Frontal cortex (tissue), 4 donors: ENCODE results near the gene INVS. TPM values are rescaled to one million over a fixed set of nuclear protein-coding genes. Genes with fewer than 3 reads are reported as not detected.
"Not testable (repeated sequence)": the region's sequence is repeated elsewhere in the genome, so short reads cannot be mapped to it uniquely, and the experiment has no call there.

Experiments used
- DNase-seq, 2 donors: peaks; one replicate each; pipeline ENCODE4 v3.0.0; 2012; ENCODE audit warnings: low spot score in 2 of 2
- FAIRE-seq: peaks from 2 replicates; lab custom pipeline; 2012; peaks lifted over from hg19 to GRCh38; lab: Jason Lieb, UNC
- total RNA-seq: library from RNA; depleted of rRNA; stranded (reverse); fragments of >200 nt; gene quantifications from one replicate; pipeline ENCODE4 v1.2.3, GENCODE V29; 2014
- donor health status: control.
- donor health status: control.
- donor health status: control.

INVS gene
- total RNA-seq, 1 donor from 2014 or later = 15.1 TPM

DNA sequence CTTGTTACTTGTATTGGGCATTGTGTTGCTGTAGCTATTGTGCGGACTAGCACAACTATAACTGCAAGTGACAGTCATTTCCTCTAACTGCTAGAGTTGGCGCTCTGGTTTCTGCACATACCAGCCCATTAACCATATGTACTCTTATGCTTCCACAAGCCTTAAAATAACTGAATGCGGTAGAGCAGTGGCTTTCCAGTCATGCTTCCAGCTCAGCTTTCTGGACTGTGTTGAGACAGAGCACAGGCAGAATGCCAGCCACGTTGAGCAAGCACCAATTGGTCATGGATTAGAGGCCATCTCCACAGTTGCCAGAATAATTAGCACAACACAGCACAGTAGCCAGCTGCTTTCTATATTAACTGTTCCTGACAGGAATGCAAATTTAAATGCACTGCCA, 12.2 kb downstream of the INVS start:
- no peak for FAIRE-seq

DNA sequence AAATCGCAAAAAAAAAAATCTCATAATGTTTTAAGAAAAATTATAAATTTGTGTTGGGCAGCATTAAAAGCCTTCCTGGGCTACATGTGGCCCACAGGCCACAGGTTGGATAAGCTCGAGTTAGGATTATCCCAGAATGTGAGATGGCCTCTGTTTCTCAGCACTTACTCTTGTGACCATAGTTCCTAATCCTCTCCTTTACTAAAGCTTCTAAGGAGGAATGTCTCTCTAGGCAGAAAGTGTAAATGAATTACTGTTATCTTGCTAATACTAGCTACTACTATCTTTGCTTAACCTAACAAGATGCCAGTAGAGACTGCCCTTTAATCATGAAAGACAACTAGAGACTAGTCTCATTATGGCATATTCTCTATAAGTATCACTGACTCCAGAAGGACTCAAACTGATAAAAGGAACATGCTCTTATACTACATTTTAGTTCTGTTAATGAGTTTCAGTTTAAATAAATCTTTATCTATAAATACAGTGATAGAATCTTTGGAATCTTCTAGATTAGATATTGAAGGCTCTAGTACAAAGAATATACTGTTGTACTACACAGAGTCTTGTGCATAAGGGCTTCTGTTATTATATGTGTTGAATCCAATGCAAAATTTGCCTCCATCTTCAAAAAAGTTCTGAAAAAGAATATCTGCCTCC, 13.8 kb downstream of the INVS start:
- no peak for DNase-seq
- no peak for FAIRE-seq

More for the DNA sequence above, 12.2 kb downstream of the INVS start:
- DNase-seq = peak; percentile 22 to 33

DNA sequence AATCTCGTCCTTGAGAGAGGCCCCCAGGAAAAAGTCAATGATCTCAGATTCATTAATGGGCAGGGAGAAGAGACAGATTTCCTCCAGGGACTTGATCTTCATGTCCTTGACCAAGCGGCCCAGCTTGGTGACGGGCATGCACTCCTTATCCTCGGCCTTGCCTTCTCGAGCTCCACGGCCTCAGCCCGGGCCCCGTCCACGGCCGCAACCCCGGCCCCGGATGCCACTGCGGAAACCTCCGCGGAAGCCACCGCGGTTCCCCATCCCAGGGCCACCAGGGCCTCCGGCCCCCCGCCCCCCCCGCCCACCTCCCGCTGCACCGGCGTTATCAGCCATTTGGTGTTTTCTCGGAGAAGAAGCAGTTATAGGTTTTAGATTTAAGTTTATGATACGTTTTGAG, 18.3 kb downstream of the INVS start:
- FAIRE-seq (no peak), DNase-seq (no peak)

DNA sequence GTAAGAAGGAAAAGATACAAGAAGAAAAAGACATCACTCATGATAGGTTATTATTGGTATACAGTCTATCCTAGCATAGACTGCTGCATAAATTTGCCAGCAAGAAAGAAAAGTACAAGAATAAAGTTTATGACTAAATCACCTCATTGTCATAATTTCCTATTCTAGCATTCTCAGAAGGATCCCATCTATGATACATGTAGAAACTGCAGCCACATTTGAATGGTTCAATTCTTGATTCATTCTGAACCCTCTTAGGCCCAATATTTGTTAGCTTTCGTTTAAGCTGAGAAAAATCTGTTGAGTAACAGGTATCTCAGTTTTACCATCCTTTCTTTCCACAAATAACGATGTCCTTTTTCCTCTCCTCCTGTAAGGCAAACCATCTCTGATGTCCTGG, 21.2 kb downstream of the INVS start:
- FAIRE-seq = no peak
- DNase-seq = no peak

DNA sequence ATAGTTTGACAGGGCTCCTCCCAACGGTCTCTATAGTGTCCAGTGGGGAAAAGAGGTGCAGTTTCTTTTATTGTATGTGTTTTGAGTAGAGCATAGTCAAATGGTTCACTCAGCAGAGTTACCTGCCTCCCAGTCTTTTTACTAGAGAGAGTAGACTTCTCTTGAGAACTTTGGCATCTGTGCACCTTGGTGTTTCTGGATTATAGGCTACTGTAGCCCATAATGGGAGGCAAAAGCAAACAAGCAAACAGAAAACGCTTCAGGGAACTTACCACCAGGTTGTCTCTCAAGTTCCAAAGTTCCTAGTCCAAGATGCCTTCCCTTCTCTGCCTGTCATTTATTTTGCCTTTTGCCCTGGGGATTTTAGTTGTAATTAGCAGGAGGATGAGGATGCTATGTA, 26.2 kb downstream of the INVS start:
- no peak for FAIRE-seq
- no peak for DNase-seq

DNA sequence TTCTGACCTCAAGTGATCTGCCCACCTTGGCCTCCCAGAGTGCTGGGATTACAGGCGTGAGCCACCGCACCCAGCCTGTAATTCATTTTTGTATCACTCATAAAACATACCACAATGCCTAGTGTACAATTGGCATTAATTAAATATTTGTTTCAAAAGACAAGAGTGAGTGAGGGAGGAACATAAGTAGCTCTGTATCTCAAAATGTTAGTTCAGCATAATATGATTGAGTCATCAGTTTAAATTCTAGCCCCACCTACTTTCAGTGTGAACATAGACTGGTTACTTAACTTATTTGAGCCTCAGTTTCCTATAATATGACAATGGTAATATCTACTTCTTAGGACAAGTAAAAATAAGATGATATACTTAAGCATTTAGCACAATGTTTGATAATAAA, 26.9 kb downstream of the INVS start:
- no peak for FAIRE-seq

DNA sequence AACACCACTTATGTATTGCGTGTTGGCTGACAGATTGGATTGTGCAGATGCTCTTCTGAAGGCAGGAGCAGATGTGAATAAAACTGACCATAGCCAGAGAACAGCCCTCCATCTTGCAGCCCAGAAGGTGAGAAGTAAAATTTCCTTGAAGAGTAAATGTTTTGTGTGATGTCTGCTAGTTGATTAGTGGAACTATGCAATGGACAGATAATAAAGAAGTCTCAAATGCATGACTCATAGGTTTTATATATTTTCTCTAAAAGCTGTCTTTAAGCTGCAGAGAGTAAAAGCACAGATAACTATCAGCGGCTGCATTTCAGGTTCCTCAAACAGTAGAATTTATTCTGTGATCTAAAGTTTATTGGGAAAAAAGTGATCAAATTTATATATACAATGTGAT, 27.4 kb downstream of the INVS start:
- FAIRE-seq = no peak

More for the DNA sequence above, 26.9 kb downstream of the INVS start:
- no peak for DNase-seq

DNA sequence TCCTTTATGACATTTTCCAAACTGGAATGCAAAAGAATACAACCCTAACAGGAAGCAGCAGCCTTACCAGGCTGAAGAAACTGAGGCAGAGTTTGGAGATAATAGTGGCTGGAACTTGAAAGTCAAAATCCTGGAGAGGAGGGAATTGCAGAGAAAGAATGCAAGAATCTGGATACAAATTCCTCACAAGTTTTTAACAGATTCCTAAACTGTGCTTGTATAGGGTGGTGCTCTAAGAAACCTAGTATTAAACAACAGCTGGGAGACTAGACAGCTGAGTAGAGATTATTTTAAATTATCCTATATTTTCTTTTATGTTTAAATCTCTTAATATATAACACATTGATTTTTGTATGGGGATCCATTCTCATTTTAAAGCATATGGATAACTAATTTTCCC, 30.7 kb downstream of the INVS start:
- DNase-seq = no peak
- no peak for FAIRE-seq

More for the DNA sequence above, 27.4 kb downstream of the INVS start:
- no peak for DNase-seq

DNA sequence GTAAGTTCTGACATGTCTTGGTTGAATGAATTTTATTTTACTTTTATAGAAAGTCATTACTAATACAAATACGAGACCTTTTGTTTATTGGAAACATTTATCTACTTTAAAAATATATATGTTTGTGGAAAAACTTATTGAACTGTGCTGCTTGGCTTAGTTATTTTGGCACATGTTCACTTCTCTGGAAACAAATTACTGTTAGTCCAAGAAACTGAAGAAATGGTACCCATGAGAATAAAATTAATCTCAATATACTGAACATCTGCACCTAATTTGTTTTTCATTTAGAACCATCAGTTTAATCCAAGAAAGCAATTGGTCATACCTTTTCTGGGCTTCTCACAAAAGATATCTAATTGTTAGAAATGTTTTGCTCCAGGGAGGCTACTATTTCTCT, 32.2 kb downstream of the INVS start:
- FAIRE-seq (no peak), DNase-seq (no peak)

DNA sequence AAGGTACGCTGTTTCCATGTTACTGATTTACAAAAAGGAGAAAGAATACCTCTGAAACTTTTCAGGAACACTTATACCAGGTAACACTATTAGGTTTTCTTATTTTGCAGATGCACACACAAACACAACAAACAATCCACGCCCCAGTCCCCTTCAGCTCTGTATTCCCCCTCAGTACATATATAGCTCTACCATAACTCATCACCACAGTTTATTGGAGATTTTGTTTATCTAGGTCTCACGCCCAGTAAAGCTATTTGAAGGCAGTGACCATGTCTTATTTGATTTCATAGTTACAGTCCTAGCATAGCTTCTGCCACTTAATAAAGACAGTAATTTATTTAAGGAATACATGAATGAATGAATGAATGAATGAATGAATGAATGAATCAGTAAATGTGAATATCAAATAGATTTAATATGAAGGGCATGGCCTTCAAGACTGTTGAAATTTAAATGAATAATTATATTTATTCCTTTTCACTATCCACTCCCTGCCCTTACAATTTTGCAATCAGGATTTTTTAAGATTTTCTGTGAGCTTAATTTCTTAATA, 32.9 kb downstream of the INVS start:
- no peak for DNase-seq
- FAIRE-seq = no peak

DNA sequence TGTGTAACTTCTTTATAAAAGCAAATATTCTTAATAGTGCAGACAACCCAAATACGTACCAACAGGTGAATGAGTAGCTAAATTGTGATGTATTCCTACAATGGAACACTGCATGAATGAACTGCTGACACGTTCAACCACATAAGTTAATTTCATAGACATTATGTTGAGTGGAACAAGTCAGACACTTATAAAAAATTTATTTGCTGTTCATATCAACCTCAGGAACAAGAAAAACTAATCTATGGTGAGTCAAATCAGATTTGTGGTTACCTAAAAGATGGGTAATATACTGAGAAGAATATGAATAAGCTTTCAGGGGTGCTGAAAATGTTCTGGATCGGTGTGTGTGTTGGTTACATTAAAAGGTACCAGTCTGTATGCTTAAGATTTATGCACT, 35.7 kb downstream of the INVS start:
- FAIRE-seq (no peak), DNase-seq (no peak)

DNA sequence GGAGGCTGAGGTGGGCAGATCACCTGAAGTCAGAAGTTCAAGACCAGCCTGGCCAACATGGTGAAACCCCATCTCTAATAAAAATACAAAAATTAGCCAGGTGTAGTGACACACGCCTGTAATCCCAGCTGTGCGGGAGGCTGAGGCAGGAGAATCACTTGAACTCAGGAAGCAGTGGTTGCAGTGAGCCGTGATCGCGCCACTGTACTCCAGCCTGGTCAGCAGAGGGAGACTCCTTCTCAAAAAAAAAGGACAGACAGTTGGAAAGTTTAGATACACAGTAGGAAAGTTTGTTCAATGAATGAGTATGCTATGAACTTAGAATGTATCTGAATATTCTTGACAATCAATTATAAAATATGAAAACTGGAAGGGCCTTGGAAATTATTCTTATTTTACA, 37.8 kb downstream of the INVS start:
- not testable (repeated sequence) for FAIRE-seq, DNase-seq

DNA sequence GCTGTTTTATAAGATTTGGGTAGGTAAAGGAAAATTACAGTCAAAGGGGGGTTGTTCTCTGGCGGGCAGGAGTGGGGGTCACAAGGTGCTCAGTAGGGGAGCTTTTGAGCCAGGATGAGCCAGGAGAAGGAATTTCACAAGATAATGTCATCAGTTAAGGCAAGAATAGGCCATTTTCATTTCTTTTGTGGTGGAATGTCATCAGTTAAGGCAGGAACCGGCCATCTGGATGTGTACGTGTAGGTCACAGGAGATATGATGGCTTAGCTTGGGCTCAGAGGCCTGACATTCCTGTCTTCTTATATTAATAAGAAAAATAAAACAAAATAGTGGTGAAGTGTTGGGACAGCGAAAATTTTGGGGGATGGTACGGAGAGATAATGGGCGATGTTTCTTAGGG, 41.3 kb downstream of the INVS start:
- not testable (repeated sequence) for FAIRE-seq, DNase-seq

DNA sequence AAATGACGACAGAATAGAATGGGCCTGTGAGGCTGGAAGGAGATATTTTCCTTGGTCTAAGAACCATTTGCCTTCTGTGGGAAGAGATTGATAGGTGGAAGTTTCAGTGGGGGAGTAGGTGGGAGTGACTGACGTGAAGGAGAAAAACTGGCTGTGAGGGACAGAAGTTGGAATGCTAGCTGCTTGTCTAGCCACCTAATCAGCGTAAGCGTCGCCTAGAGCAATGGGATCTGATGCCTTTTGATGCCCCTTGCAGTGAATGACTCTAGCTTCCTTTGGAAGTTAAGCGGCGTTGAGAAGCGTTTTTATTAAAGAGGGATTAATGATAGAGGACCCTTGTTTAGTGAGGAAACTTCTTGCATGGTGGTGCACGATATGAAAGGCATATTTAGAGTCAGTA, 42.8 kb downstream of the INVS start:
- FAIRE-seq, DNase-seq: not testable (repeated sequence)

DNA sequence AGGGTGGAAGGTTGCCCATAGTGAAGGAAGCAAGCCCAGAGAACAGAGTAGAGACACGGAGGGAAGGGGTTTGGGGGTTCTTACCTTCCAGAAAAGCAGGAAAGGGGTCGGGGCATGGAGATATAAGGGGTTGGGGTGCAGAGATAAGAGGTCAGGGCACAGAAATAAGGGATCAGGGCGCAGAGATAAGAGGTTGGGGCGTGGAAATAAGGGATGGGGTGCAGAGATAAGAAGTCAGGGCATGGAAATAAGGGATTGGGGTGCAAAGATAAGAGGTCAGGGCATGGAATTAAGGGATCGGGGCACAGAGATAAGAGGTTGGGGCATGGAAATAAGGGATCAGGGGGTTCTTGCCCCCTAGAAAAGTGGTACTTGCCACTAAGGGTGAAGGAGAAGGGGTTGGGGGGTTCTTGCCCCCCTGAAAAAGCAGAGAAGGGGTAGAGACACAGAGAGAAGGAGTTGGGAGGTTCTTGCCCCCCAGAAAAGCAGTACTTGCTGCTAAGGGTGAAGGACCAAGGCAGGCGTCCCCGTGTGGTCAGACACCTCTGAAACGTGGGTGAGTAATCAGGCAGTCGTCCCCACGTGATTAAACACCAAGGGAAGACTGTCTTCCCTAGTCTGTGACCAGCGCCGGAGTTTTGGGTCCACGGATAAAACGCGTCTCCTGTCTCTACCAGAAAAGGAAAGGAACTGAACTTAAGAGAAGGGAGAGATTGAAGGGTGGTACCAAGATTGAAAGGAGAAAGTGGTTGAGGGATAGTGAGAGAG, 46.3 kb downstream of the INVS start:
- FAIRE-seq, DNase-seq: not testable (repeated sequence)

DNA sequence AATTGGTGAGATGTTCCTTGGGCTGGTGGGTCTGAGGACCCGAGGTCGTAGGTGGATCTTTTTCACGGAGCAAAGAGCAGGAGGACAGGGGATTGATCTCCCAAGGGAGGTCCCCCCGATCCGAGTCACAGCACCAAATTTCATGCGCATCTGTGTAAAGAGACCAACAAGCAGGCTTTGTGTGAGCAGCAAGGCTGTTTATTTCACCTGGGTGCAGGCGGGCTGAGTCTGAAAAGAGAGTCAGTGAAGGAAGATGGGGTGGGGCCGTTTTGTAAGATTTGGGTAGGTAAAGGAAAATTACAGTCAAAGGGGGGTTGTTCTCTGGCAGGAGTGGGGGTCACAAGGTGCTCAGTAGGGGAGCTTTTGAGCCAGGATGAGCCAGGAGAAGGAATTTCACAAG, 46.9 kb downstream of the INVS start:
- DNase-seq, FAIRE-seq: not testable (repeated sequence)

DNA sequence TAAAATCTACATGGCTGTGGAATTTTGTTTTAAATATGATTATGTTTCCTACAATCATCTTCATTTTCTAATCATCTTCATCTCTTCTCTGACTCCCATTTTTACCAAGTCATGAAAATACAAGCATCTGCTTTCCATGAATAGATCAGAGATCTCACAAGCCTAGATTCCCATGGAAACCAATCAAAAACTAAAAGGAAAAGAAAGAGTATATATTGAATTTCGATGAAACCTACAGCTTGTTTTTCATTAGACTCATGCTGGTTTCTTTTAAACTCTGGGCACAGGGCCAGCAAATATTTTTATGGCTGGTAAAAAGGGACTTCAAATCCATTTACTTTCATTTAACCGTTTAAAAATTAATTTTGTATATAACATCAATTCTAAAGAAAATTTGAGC, 51.2 kb downstream of the INVS start:
- FAIRE-seq = no peak
- no peak for DNase-seq

DNA sequence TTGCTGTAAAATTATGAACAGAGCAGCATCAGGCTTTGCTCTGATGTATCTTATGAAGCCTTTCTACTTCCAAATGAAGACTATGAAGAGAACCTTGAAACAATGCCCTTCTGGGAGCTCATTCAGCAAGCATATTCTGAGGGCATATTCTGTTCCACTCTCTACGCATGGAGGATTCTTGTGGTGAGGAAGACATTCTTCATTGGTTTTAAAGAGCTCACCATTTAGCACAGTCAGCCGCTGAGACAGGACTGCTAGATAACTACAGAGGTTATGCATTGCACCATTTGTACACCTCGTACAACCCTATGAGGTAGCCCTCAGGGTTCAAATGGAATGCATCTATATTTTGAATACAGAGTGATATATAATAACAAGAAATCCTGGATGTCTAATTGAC, 61.0 kb downstream of the INVS start:
- no peak for FAIRE-seq
- no peak for DNase-seq

DNA sequence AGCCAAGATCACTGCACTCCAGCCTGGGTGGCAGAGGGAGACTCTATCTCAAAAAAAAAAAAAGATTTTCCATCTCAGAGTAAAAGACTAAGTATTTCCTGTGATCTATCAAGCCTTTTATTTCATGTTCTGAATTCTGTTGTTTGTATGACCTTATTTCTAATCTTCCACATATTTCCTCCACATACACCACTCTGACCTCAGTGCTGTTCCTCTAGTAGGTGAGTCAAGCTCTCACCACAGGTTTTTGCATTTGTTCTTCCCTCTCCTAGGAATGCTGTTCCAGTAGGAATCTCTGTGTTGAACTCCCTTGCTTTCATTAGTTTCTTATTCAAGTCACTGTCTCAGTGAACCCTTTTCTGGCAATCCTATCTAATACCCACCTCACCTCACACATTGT, 68.1 kb downstream of the INVS start:
- no peak for DNase-seq
- FAIRE-seq = no peak

DNA sequence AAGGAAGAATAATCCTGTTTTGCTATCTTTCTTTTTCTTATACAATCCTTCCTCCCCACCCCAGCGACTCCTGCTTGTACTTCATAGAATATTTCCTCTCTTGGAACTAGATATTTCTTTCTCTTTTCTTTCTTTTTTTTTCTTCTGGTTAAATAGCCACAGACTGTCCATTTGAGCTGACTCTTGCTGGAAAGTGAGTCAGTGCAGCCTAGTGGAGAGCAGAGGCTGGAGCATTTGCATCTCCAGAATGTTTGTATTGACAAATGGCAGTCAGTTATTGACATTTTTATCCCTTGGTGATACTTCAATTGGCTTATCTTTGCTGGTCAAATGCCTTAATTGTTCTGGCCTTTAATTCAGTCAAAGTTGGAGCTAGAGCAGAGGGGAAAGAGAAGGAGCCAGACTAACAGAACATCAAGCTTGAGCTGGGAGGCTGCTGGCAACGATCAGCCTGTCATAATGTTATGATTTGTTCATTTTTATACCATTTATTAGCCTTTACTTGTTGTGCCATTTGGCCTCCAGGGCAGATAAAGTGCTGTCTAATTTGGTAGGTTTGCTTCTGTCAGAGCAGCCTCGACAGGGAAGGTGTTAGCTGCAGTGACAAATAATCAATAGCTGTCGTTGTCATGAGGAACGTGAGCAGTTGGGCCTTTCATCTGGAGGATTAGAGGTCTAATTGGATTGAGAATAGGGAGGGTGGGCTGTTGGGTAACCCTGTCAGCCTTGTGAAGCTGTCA, 69.0 kb downstream of the INVS start:
- no peak for FAIRE-seq

DNA sequence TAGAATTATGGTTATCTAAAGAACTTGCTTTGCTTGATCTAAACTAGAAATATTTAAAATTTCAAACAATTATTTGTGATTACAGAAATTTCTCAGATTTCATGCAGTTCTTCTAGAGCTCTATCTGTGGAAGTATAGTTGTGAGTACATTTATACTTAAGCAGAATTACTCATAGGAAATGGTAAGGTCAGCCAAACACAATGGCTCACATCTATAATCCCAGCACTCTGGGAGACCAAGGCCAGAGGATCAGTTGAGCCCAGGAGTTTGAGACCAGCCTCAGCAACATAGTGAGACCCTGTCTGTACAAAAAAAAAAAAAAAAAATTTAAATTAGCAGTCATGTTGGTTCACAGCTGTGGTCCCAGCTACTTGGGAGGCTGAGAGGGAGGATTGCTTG, 71.0 kb downstream of the INVS start:
- DNase-seq (no peak), FAIRE-seq (no peak)

More for the DNA sequence above, 69.0 kb downstream of the INVS start:
- no peak for DNase-seq
